K562 (cell line): ENCODE data around the gene SOX8. TPM values are rescaled to one million over a fixed set of nuclear protein-coding genes. Genes with fewer than 3 reads are reported as not detected.

ENCODE experiments used
- ATAC-seq: fragments of 200-7000 bp; cut with Tn5 transposase; 3 replicates; pipeline ENCODE4 v1.9.1; 2020; ENCODE audit warnings: moderate library complexity
- BruUV-seq: library from RNA; stranded (reverse); fragments of 400-500 nt; replicated peaks from 2 replicates; lab custom pipeline; 2021; lab: Mats Ljungman, UMichigan
- CTCF ChIA-PET: fragments of 300-600 bp; formaldehyde crosslinking; extraction: SDS; loops from one replicate; lab custom pipeline; 2021; ENCODE audit warnings: low intra/inter-chr PET ratio; lab: Yijun Ruan, JAX
- POLR2A ChIA-PET: fragments of 300-600, 350-650 bp; sonication (Branson Sonifier 250); formaldehyde crosslinking; extraction: SDS; loops from one replicate; lab custom pipeline; 2021; ENCODE audit warnings: antibody characterized with exemption, inconsistent platforms; lab: Yijun Ruan, JAX
- DNase-seq, 4 experiments: peaks; one replicate each; pipeline versions ENCODE4 v3.0.0 to v3.0.0-alpha.2; 2011 to 2018; ENCODE audit warnings: low spot score in 3 of 4, mixed read lengths in 3 of 4; ENCODE audit errors: extremely low read depth in 1 of 4
- FAIRE-seq: peaks from 2 replicates; lab custom pipeline; 2011; peaks lifted over from hg19 to GRCh38; lab: Jason Lieb, UNC
- H2AFZ ChIP-seq: 2 replicates; pipeline ENCODE4 v1.6.0; 2011; ENCODE audit warnings: low read depth, low read length, control low read depth, inconsistent platforms
- H3K27ac ChIP-seq: fragments of 200-600 bp; 3 replicates; pipeline ENCODE4 v1.8.0; 2011; ENCODE audit warnings: low read depth, mild to moderate bottlenecking, control low read depth, inconsistent platforms, low read length, moderate library complexity, mixed read lengths; ENCODE audit errors: extremely low read depth
- H3K27me3 ChIP-seq, 2 experiments: fragments of 300-600 bp in 1 of 2; 2 replicates in 1 of 2; 3 replicates in 1 of 2; pipeline versions ENCODE4 v1.6.0 to v1.8.0; 2011; ENCODE audit warnings: inconsistent platforms in 2 of 2, low read length in 2 of 2, mild to moderate bottlenecking in 1 of 2, mixed read lengths in 1 of 2, moderate library complexity in 1 of 2; ENCODE audit not compliant: control insufficient read depth in 2 of 2, insufficient read depth in 2 of 2
- H3K36me3 ChIP-seq: fragments of 300-600 bp; 3 replicates; pipeline ENCODE4 v1.8.0; 2011; ENCODE audit warnings: mild to moderate bottlenecking, low read length, inconsistent platforms; ENCODE audit not compliant: control insufficient read depth, insufficient read depth
- H3K4me1 ChIP-seq, 2 experiments: fragments of 200-600 bp in 1 of 2; replicated peaks in 1 of 2; 2 replicates in 1 of 2; 3 replicates in 1 of 2; pipeline versions ENCODE4 v1.5.1 to v1.8.0; 2011; ENCODE audit warnings: inconsistent platforms in 2 of 2, low read length in 2 of 2, mild to moderate bottlenecking in 1 of 2, mixed read lengths in 1 of 2, moderate library complexity in 1 of 2; ENCODE audit not compliant: control insufficient read depth in 2 of 2, insufficient read depth in 2 of 2
- H3K4me2 ChIP-seq: 2 replicates; pipeline ENCODE4 v1.6.1; 2011; ENCODE audit warnings: low read length, control low read depth, inconsistent platforms, mixed read lengths; ENCODE audit not compliant: insufficient read depth
- H3K4me3 ChIP-seq: fragments of 200-600 bp; sonication (generic), shearing (Covaris generic); 2 replicates; pipeline ENCODE4 v1.5.1; 2016; ENCODE audit warnings: control low read depth, inconsistent platforms
- H3K79me2 ChIP-seq: fragments of 200-600 bp; 3 replicates; pipeline ENCODE4 v1.8.0; 2011; ENCODE audit warnings: low read length, inconsistent platforms; ENCODE audit not compliant: control insufficient read depth, insufficient read depth
- H3K9ac ChIP-seq, 2 experiments: 2 replicates each; pipeline versions ENCODE4 v1.6.0 to v1.6.1; 2011; ENCODE audit warnings: low read depth in 2 of 2, low read length in 2 of 2, control low read depth in 1 of 2, inconsistent platforms in 1 of 2, mild to moderate bottlenecking in 1 of 2, mixed read lengths in 1 of 2; ENCODE audit not compliant: insufficient read depth in 1 of 2
- H3K9me1 ChIP-seq: one replicate; pipeline ENCODE4 v1.6.0; 2011; ENCODE audit warnings: inconsistent platforms, mild to moderate bottlenecking, low read length, moderate library complexity; ENCODE audit not compliant: control insufficient read depth, insufficient read depth
- H3K9me3 ChIP-seq: replicated peaks from 2 replicates; pipeline ENCODE4 v1.5.1; 2011; ENCODE audit warnings: low read depth, low read length, inconsistent platforms; ENCODE audit not compliant: control insufficient read depth, insufficient read depth
- H4K20me1 ChIP-seq: replicated peaks from 2 replicates; pipeline ENCODE4 v1.6.1; 2011; ENCODE audit warnings: low read length, inconsistent platforms, mixed read lengths; ENCODE audit not compliant: control insufficient read depth, insufficient read depth
- CREBBP ChIP-seq: IDR thresholded peaks from one replicate; pipeline ENCODE4 v1.6.1; 2012; ENCODE audit warnings: low read depth, mild to moderate bottlenecking, control low read depth, inconsistent platforms, low read length
- FOXA1 ChIP-seq: fragments of 450-650 bp; IDR thresholded peaks from 2 replicates; pipeline ENCODE4 v1.6.1; 2016; ENCODE audit warnings: mild to moderate bottlenecking, borderline replicate concordance
- HDAC1 ChIP-seq, 2 experiments: fragments of 450-650 bp; IDR thresholded peaks; 2 replicates each; pipeline ENCODE4 v1.6.1; 2016 to 2017; ENCODE audit warnings: inconsistent platforms in 1 of 2, mild to moderate bottlenecking in 1 of 2, moderate library complexity in 1 of 2
- PML ChIP-seq: IDR thresholded peaks from 2 replicates; pipeline ENCODE4 v1.6.1; 2012; ENCODE audit warnings: low read length, inconsistent platforms
- SRSF3 ChIP-seq: fragments of 200-400 bp; formaldehyde crosslinking; IDR thresholded peaks from 2 replicates; pipeline ENCODE4 v1.6.1; 2016; ENCODE audit warnings: mild to moderate bottlenecking, low read length, moderate library complexity; ENCODE audit not compliant: insufficient read depth
- WGBS: fragments of 100-300 bp; shearing (Covaris generic); methylation state at CpG from one replicate; pipeline ENCODE4 v1.1.6; 2016; ENCODE audit warnings: low coverage, mixed read lengths; ENCODE audit not compliant: insufficient coverage; ENCODE audit errors: missing lambda C conversion rate; 5-methylcytosine and 5-hydroxymethylcytosine counted together
- in situ Hi-C: fragments of 300-500 bp; cut with MboI; formaldehyde crosslinking; loops from 4 replicates; pipeline ENCODE4 v1.15.0; 2018; ENCODE audit warnings: inconsistent platforms, mixed read lengths
- intact Hi-C: fragments of 100-400 bp; cut with micrococcal nuclease; formaldehyde crosslinking; loops from 2 replicates; pipeline ENCODE4 v1.14.2; 2022
- polyA plus RNA-seq, 8 experiments: library from polyadenylated mRNA; depleted of rRNA in 4 of 8; stranded (reverse) in 5 of 8; unstranded in 3 of 8; fragments of >200 nt; fragmentation: Nextera tagmentation in 2 of 8; fragmentation: Illumina TruSeq in 1 of 8; extraction: Ambion mirVana in 2 of 8; extraction: Trizol in 1 of 8; gene quantifications; 2 replicates each; pipeline versions ENCODE4 v1.2.1 to v1.2.3, GENCODE V29; 2011 to 2014; ENCODE audit warnings: inconsistent platforms in 1 of 8, missing spikeins in 1 of 8
- total RNA-seq, 7 experiments: library from RNA; depleted of rRNA in 6 of 7; stranded (reverse); fragments of >200 nt in 6 of 7; fragmentation: Illumina TruSeq in 2 of 7; extraction: Trizol in 2 of 7; gene quantifications; 2 replicates each; pipeline versions ENCODE4 v1.2.1 to v1.2.3, GENCODE V29; 2011 to 2021; ENCODE audit warnings: low replicate concordance in 1 of 7
- TF ChIP-seq, protein P1 (sequence below): sonication (generic); formaldehyde crosslinking; IDR thresholded peaks from 2 replicates; pipeline ENCODE4 v1.8.1; 2023; ENCODE audit warnings: mild to moderate bottlenecking, missing genetic modification reagents
- TF ChIP-seq, protein P2 (sequence below): fragments of 250-450 bp; sonication (Bioruptor Pico); IDR thresholded peaks from 2 replicates; pipeline ENCODE4 v1.5.0; 2021

The SOX8 gene
- total and polyA plus RNA-seq, 9 of the 15 experiments (the other 6 are each of a cell fraction or from before 2014, with no cell fraction given) = 0.07 to 0.15 (median 0.15) TPM; not detected in 6

DNA sequence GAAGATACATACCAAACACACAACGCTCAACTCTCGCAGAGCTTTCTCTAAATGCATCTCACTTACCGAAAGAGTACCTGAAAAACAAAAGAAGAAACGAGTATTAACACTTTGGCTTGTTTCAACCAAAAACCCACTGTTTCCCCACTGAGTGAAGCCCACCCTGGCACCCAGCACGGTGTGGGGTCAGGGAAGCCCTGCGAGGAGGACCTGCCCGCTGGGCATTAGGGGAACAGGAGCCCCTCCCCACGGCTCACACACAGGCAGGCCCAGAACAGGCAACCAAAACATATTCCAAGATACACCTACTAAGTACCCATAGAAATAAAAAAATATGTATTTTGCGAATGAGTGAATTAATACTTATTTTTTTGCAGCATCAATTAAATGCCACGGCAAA, 47.4 kb upstream of the SOX8 start:
- Histone ChIP-seq H2AFZ (no peak overlapping the region), H4K20me1 (peaks cover 28% of the 10 kb centered on the region), H3K27ac (no peak overlapping the region), H3K36me3 (no peaks in the 10 kb centered on the region), H3K79me2 (no peaks in the 10 kb centered on the region), H3K9me1 (no peaks in the 10 kb centered on the region), H3K4me2 (no peak overlapping the region), H3K27me3 (peaks cover 67 to 97% of the 10 kb centered on the region in 2 experiments), H3K4me1 (peaks cover 0 to 18% of the 10 kb centered on the region in 2 experiments; a peak in 1 of 5 replicates), H3K9ac (no peak overlapping the region), H3K9me3 (no peaks in the 10 kb centered on the region), H3K4me3 (no peak overlapping the region)
- FAIRE-seq (no peak), DNase-seq (no peak), ATAC-seq (no peak)
- intact Hi-C loops = no loop called here
- POLR2A ChIA-PET = no interaction called here
- under 1% methylated on average over 10 of the region's 10 CpGs for WGBS
- TF ChIP-seq FOXA1 = no peak
- no peak for TF ChIP-seq PML
- TF ChIP-seq, protein P1, sequence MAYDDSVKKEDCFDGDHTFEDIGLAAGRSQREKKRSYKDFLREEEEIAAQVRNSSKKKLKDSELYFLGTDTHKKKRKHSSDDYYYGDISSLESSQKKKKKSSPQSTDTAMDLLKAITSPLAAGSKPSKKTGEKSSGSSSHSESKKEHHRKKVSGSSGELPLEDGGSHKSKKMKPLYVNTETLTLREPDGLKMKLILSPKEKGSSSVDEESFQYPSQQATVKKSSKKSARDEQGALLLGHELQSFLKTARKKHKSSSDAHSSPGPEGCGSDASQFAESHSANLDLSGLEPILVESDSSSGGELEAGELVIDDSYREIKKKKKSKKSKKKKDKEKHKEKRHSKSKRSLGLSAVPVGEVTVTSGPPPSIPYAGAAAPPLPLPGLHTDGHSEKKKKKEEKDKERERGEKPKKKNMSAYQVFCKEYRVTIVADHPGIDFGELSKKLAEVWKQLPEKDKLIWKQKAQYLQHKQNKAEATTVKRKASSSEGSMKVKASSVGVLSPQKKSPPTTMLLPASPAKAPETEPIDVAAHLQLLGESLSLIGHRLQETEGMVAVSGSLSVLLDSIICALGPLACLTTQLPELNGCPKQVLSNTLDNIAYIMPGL (CRISPR knock-in tag) = no peak
- TF ChIP-seq CREBBP = no peak
- TF ChIP-seq, protein P2, sequence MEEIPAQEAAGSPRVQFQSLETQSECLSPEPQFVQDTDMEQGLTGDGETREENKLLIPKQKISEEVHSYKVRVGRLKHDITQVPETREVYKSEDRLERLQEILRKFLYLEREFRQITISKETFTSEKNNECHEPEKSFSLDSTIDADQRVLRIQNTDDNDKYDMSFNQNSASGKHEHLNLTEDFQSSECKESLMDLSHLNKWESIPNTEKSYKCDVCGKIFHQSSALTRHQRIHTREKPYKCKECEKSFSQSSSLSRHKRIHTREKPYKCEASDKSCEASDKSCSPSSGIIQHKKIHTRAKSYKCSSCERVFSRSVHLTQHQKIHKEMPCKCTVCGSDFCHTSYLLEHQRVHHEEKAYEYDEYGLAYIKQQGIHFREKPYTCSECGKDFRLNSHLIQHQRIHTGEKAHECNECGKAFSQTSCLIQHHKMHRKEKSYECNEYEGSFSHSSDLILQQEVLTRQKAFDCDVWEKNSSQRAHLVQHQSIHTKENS (CRISPR knock-in tag) = no peak
- no peak for TF ChIP-seq SRSF3
- no peak for TF ChIP-seq HDAC1 (IDR thresholded peaks at IDR 0.05)
- BruUV-seq = no TSS peak
- in situ Hi-C loops = no loop called here
- CTCF ChIA-PET = no interaction called here
